Measurements from ENCODE around the gene SERTAD2. TPM values are rescaled to one million over a fixed set of nuclear protein-coding genes. Genes with fewer than 3 reads are reported as not detected.

SERTAD2 gene
- total RNA-seq, 1 donor from 2014 or later, result 14.5 TPM

- no peak overlapping the region for H3K27ac ChIP-seq (replicated peaks)
- H3K4me3 ChIP-seq, result no peak overlapping the region
- DNase-seq, result no peak
- H3K4me1 ChIP-seq, result peaks cover 8% of the 10 kb centered on the region
- intact Hi-C loops (cut with micrococcal nuclease), result loop anchor here (5.0 kb wide), 1 partner anchor 280 kb away; no protein-coding TSS in a partner anchor
- no peaks in the 10 kb centered on the region for H3K9me3 ChIP-seq (replicated peaks)
- TF ChIP-seq CTCF (IDR thresholded peaks at IDR 0.05; ENCODE audit: borderline replicate concordance), result no peak
- H3K27me3 ChIP-seq (ENCODE audit: low read depth), result no peaks in the 10 kb centered on the region
- H3K36me3 ChIP-seq, result peaks cover 38% of the 10 kb centered on the region
These were observed 66.2 kb downstream of the SERTAD2 start for GRCh38 chr2:64587561-64587960.

DNA sequence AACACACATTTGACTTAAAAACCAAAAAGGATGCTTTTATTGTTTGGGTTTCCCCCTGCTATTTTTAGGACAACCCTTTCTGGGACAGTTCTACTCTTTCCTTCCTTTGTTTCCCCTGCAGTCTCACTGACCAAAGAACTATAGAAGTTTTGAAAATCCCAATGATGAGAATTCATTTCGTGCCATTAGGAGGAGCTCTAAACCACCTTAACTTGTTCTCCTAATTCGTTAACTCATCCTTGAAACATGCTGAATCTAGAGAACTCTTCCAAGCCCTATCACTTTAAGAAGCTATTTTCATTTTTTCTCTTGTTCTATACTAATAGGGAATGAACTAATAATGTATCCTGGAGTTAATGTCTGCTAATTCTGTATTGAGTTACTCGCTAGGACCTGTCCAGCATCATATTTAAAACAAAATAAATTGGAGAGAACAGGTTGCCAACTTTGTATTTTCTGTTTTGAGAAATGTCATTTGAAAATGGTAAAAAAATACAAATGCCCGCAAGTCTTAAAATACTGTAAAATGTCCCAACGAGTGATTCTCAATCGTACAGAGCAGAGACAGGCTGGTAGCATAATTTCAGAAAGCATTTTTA, 66.7 kb downstream of the SERTAD2 start:
- Histone ChIP-seq H3K4me3 (no peak overlapping the region), H3K27me3 (ENCODE audit: low read depth) (no peaks in the 10 kb centered on the region), H3K4me1 (peaks cover 8% of the 10 kb centered on the region), H3K9me3 (replicated peaks) (no peaks in the 10 kb centered on the region), H3K36me3 (peaks cover 33% of the 10 kb centered on the region), H3K27ac (replicated peaks) (no peak overlapping the region)
- intact Hi-C loops (cut with micrococcal nuclease), result loop anchor here (5.0 kb wide), 1 partner anchor 280 kb away; no protein-coding TSS in a partner anchor
- peak; percentile 75 for TF ChIP-seq CTCF (IDR thresholded peaks at IDR 0.05; ENCODE audit: borderline replicate concordance)
- no peak for DNase-seq

GRCh38 chr2:64586054-64586453, 67.7 kb downstream of the SERTAD2 start:
- Histone ChIP-seq H3K4me1 (peaks cover 8% of the 10 kb centered on the region), H3K36me3 (peaks cover 25% of the 10 kb centered on the region), H3K4me3 (no peak overlapping the region), H3K27me3 (ENCODE audit: low read depth) (no peaks in the 10 kb centered on the region), H3K27ac (replicated peaks) (no peak overlapping the region), H3K9me3 (replicated peaks) (no peaks in the 10 kb centered on the region)
- intact Hi-C loops (cut with micrococcal nuclease), result loop anchor here (5.0 kb wide), 1 partner anchor 281 kb away; no protein-coding TSS in a partner anchor
- no peak for DNase-seq
- no peak for TF ChIP-seq CTCF (IDR thresholded peaks at IDR 0.05; ENCODE audit: borderline replicate concordance)

DNA sequence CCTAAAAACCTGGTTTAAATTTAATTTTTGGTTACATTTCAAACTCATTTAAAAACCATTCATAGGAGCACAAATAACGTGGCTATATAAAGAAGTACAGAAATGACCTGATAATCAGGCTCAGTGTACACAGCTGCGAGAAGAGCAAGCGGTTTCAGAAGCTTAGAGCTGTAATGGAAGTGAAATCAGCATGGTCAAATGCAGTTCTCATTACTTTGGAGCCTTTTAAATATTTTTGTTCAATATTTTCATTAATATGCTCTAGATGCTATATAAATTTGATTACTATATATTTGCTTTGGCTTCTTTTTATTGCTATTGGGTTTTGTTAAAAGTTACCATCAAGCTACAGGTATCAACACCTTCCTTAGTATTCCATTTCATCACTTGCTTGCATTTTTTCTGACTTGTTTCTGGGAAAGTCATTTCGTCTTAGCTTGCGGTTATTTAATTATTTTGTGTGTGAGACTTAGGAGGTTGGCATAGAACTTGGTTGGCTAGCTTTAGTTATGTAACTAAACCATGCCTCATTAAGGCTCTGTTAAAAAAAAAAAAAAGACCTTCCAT, 70.9 kb downstream of the SERTAD2 start:
- TF ChIP-seq CTCF (IDR thresholded peaks at IDR 0.05; ENCODE audit: borderline replicate concordance), result no peak
- Histone ChIP-seq H3K27ac (replicated peaks) (no peak overlapping the region), H3K4me1 (peaks cover 8% of the 10 kb centered on the region), H3K9me3 (replicated peaks) (no peaks in the 10 kb centered on the region), H3K27me3 (ENCODE audit: low read depth) (no peaks in the 10 kb centered on the region), H3K4me3 (no peak overlapping the region), H3K36me3 (peaks cover 36% of the 10 kb centered on the region)
- DNase-seq, result no peak
- intact Hi-C loops (cut with micrococcal nuclease), result no loop called here

- no peak for TF ChIP-seq CTCF (IDR thresholded peaks at IDR 0.05; ENCODE audit: borderline replicate concordance)
- Histone ChIP-seq H3K27ac (replicated peaks) (no peak overlapping the region), H3K27me3 (ENCODE audit: low read depth) (no peaks in the 10 kb centered on the region), H3K36me3 (peaks cover 39% of the 10 kb centered on the region), H3K4me3 (no peak overlapping the region), H3K9me3 (replicated peaks) (no peaks in the 10 kb centered on the region), H3K4me1 (peaks cover 5% of the 10 kb centered on the region)
- no peak for DNase-seq
- intact Hi-C loops (cut with micrococcal nuclease), result no loop called here
These were observed 71.8 kb downstream of the SERTAD2 start for GRCh38 chr2:64581777-64582539.

Other genes with a start within 250 kb of the SERTAD2 start
- gene LGALSL, start 199.8 kb downstream of the SERTAD2 start, total RNA-seq, result 8.1 TPM
- gene AFTPH, start 129.6 kb downstream of the SERTAD2 start, total RNA-seq, result 11.3 TPM

All from left ventricle myocardium inferior (tissue), 1 donor.